Mesodermal cell (in vitro differentiated cells): ENCODE measurements around the gene CHD6.
A peak's percentile ranks its signal among the peaks of the same experiment; 100 is the strongest.

Experiments
- H3K27ac ChIP-seq: 2 replicates; pipeline ENCODE4 v1.7.0; 2013; ENCODE audit warnings: mild to moderate bottlenecking, low read depth, low read length, moderate library complexity; ENCODE audit not compliant: severe bottlenecking
- H3K36me3 ChIP-seq: 2 replicates; pipeline ENCODE4 v1.7.1; 2013; ENCODE audit warnings: mild to moderate bottlenecking, low read length, moderate library complexity; ENCODE audit not compliant: control insufficient read depth, insufficient read depth
- H3K4me1 ChIP-seq: one replicate; pipeline ENCODE4 v1.7.1; 2013; ENCODE audit warnings: mild to moderate bottlenecking, low read length; ENCODE audit not compliant: insufficient read depth, control insufficient read depth, poor library complexity, severe bottlenecking
- H3K4me3 ChIP-seq: 2 replicates; pipeline ENCODE4 v1.7.0; 2013; ENCODE audit warnings: low read length, control low read depth, mild to moderate bottlenecking; ENCODE audit not compliant: insufficient read depth, poor library complexity, severe bottlenecking; ENCODE audit errors: extremely low read depth
- H3K9me3 ChIP-seq: 2 replicates; pipeline ENCODE4 v1.7.1; 2013; ENCODE audit warnings: mild to moderate bottlenecking, low read length, moderate library complexity; ENCODE audit not compliant: control insufficient read depth
- WGBS, 2 experiments: methylation state at CpG; one replicate each; pipeline ENCODE4 v1.1.5; 2013; ENCODE audit warnings: missing lambda C conversion rate in 2 of 2; ENCODE audit not compliant: insufficient coverage in 2 of 2; 5-methylcytosine and 5-hydroxymethylcytosine counted together

CHD6 gene

DNA sequence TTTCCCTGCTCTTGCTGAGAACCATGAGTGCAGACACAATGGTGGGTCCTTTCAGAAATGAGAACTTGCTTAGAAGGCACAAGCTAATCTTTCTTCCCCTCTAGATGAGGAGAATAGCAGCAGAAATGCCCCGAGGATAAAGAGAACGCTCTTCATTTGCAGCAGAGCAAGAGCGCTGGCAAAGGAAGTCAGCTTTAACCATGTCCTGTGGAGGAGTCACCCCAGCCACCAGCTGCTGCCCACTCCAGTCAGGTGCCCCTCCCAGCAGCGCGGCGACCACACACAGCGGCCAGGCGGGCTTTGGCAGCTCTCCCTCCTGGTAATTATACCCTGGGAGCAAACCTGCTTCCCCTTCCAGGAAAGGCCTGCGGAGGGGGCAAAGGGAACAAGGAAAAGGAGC, 209.2 kb downstream of the CHD6 start:
- peaks cover 96% of the 10 kb centered on the region for H3K36me3 ChIP-seq
- H3K27ac ChIP-seq, result no peak overlapping the region
- H3K4me1 ChIP-seq, result peaks cover 14% of the 10 kb centered on the region
- no peaks in the 10 kb centered on the region for H3K9me3 ChIP-seq
- WGBS, 2 experiments, result 98% methylated on average over 9 of the region's 9 CpGs
- no peak overlapping the region for H3K4me3 ChIP-seq

DNA sequence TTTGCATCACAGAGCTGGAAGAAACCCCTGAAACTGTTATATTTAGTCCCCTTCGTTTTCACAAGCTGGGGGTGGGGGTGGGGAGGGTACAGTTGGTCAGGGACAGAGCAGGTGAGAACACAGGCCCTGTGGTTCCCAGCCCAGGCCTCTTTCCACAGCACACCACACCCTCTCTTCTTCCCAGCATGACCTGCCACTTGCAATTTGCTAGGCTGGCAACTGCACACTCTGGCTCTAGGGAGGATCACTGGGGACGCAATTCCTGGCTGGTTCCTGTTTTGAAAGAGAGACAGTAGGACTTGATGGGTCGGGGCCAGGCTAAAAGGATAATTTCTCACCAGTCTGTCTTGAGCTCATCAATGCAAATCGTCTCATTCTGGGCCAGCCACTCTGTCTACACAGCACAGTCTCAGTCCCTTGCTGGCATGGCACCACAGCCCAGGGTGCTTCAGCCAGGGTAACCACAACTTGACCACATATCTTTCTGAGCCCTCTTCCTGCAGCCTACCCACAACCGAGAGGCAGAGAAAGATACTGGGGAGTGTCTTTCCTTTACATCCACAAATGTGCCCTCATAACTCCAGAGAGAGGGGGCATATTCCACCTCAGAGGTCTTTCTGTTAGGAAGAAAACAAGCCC, 209.9 kb downstream of the CHD6 start:
- peak overlapping the region; percentile 10 for H3K27ac ChIP-seq

DNA sequence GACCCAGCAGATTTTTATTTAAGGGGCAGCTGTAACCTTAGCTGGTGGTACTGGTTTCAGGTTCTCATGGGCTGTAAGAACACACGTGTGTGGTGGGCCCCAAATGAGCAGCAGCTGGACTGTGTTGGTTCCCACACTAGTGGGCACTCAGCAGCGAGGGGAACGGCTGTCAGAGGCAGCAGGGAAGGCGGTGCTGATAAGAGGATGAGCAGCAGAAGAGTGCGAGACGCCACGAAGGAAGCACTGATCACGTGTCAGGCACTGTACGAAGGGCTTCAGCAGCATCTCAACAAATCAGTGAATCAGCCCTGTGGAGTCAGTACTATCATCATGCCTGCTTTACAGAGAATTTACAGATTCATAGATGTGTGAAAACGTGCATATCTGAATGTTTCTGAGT, 210.6 kb downstream of the CHD6 start:
- peaks cover 92% of the 10 kb centered on the region for H3K36me3 ChIP-seq
- H3K4me3 ChIP-seq, result no peak overlapping the region
- WGBS, 2 experiments, result 89 to 96% methylated on average over 9 of the region's 10 CpGs

More for the DNA sequence above, 209.9 kb downstream of the CHD6 start:
- no peak overlapping the region for H3K4me3 ChIP-seq
- H3K4me1 ChIP-seq, result peaks cover 7% of the 10 kb centered on the region
- WGBS, 2 experiments, result 93 to 100% methylated on average over 1 to 4 of the region's 5 CpGs
- no peaks in the 10 kb centered on the region for H3K9me3 ChIP-seq
- H3K36me3 ChIP-seq, result peaks cover 96% of the 10 kb centered on the region

DNA sequence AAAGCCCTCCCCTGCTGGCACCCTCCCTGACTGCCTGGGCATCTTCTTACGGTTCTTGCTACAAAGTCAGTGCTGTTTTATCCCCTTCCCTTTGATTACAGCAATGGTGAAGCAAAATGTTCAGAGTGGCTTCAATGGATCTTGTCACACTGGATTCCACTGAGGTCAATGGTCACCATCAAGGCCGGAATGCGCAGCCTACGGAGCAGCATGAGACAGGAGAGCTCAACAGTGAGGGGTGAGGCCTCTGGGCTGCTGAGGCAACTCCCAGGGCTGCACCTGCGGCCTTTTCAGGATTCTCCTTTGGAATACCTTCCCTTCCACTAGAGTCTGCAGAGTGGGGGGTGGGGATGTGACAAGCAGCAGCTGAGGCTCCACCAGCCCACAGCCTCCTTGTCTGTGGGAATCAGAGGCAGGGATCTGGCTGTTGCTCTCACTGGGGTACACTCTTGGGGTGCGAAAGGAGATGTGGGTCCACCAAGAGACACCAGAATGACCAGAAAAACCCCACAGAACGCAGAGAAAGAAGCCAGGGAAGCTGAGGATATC, 211.2 kb downstream of the CHD6 start:
- 88 to 91% methylated on average over 2 to 6 of the region's 7 CpGs for WGBS, 2 experiments
- Histone ChIP-seq H3K4me1 (no peaks in the 10 kb centered on the region), H3K9me3 (no peaks in the 10 kb centered on the region), H3K27ac (no peak overlapping the region), H3K4me3 (no peak overlapping the region), H3K36me3 (peaks cover 87% of the 10 kb centered on the region)

More for the DNA sequence above, 210.6 kb downstream of the CHD6 start:
- H3K9me3 ChIP-seq, result no peaks in the 10 kb centered on the region
- peaks cover 4% of the 10 kb centered on the region for H3K4me1 ChIP-seq
- H3K27ac ChIP-seq, result no peak overlapping the region

DNA sequence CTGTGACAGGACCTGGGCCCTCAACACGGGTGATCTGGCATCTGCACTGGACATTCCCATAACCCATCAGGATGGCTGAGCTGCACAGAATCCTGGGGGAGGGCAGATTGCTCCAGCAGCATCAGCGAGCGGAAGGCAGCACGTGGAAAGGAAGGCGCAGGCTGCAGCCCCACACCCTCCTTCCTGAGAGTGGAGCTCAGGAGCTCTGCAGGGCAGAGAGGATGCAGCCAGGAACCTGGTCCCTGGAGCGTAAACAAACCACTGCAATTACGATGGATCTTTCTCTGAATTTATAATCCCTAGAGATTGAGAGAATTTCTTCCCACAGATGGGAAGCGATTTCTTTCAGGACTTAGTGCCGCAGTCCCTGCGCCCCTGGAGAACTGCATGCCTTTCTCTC, 211.8 kb downstream of the CHD6 start:
- Histone ChIP-seq H3K36me3 (peaks cover 85% of the 10 kb centered on the region), H3K4me3 (no peak overlapping the region), H3K27ac (no peak overlapping the region), H3K4me1 (no peaks in the 10 kb centered on the region), H3K9me3 (no peaks in the 10 kb centered on the region)
- WGBS, 2 experiments, result 93 to 100% methylated on average over 5 to 7 of the region's 10 CpGs

DNA sequence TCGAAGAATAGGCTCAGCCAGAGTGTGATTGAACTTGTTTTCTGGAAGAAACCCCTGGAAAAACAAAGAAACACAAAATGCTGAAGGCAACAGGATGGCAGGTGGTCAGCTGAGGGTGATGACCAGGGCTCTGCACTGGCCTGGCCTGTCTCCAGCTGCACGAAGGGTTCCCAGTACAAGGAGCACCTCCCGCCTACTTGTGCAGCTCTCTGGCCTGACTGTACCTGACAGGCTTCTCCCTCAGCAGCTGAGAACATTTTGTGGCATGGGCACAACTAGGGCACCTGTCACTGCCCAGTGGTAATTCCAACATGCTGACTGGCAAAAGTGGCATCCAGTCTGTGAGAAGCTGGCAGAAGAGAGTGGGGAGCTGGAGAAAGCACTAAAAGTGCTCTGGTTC, 212.7 kb downstream of the CHD6 start:
- Histone ChIP-seq H3K4me3 (no peak overlapping the region), H3K36me3 (peaks cover 76% of the 10 kb centered on the region), H3K27ac (no peak overlapping the region), H3K4me1 (no peaks in the 10 kb centered on the region), H3K9me3 (no peaks in the 10 kb centered on the region)
- WGBS, 2 experiments, result 92 to 100% methylated on average over 2 to 3 of the region's 3 CpGs

DNA sequence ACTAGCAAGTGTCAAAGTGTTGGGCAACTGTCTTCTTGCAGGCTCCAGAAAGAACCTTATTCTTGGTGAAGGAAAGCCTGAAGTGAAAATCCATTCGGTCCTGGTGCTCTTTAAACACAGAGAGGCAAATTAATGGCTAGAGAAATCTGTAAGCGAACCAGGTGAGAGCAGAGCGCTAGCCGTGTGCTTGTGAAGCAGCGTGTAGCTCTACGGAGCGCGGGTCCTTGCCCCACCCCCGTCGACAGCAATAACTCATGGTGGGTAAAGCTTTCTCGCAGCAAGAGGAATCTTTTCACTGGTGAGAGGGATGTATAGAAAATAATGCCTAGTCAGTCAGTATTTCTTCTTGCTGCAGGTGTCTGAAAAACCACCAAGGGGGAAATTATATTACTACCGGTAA, 214.6 kb downstream of the CHD6 start:
- H3K9me3 ChIP-seq, result no peaks in the 10 kb centered on the region
- H3K36me3 ChIP-seq, result peaks cover 59% of the 10 kb centered on the region
- H3K27ac ChIP-seq, result no peak overlapping the region
- H3K4me1 ChIP-seq, result no peaks in the 10 kb centered on the region
- no peak overlapping the region for H3K4me3 ChIP-seq
- 95 to 97% methylated on average over 11 of the region's 12 CpGs for WGBS, 2 experiments

DNA sequence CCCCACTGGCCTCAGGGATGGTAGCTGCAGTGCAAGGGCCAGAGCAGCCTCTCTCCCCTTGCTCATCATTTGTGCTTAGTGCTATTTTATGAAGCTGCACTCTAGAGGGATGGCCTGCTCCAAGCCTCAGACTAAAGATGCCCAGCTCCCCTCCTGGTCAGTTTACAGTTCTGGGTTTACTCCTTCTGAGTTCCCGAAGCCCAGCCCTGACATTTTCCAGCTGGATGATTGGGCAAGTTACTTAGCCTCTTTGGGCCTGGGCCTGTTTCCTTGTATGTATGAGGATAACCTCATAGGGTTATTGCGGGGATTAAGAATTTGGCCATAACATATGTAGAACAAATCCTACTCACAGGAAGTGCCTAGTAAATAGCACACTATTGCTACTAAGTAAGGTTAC, 219.8 kb downstream of the CHD6 start:
- Histone ChIP-seq H3K4me3 (no peak overlapping the region), H3K36me3 (peaks cover 9% of the 10 kb centered on the region), H3K9me3 (no peaks in the 10 kb centered on the region), H3K4me1 (peaks cover 5% of the 10 kb centered on the region), H3K27ac (no peak overlapping the region)
- WGBS, 2 experiments, result 100% methylated on average over 1 of the region's 2 CpGs; no CpG with 5 or more reads in 1 of the 2 experiments

DNA sequence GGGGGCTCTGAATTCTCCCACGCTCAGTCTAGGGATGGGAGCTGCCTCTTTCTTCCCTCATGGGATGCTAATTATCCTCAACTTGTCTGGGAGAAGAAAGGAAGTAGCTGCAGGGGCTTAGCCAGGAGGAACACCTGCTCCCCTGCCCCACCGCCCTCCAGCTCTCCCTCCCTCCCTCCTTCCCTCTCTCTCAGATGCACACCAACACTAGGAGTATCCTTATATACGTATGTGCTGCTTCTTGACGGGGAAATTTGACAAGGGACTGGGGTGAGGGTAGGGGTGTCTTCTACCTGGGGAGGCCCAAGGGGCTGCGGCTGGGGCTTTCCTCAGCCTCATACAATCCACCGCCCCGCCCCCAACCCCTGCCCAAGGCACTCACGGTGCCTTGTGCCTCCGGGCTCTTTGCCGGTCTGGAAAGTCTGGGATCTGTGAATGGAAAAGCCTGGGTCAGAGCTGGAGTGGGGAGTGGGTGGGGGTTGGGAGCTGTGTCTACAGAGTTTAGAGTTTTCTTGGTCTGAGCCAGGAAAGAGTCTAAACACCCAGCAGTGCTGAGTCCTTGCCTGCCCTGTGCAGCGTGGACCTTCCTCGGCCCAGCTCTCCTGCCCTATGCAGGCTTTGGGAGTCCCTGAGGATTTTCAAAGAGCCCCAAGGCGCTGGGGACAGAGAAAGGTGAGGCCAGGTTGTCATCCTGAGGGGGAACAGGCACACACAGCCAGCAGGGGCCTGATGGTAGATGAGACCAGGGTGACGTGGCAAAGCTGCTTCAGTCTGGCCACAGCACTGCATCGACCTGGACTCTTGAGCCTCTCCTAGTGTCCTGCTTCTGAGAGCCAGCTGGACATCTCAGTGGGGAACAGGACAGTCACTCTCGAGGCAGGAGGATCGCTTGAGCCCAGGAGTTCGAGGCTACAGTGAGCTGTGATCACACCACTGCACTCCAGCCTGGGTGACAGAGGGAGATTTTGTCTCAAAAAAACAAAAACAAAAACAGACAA, 222.2 kb downstream of the CHD6 start:
- Histone ChIP-seq H3K9me3 (no peaks in the 10 kb centered on the region), H3K4me1 (peaks cover 10% of the 10 kb centered on the region), H3K27ac (peak overlapping the region; percentile 45), H3K36me3 (no peaks in the 10 kb centered on the region), H3K4me3 (no peak overlapping the region)
- 54 to 59% methylated on average over 5 to 10 of the region's 18 CpGs for WGBS, 2 experiments

DNA sequence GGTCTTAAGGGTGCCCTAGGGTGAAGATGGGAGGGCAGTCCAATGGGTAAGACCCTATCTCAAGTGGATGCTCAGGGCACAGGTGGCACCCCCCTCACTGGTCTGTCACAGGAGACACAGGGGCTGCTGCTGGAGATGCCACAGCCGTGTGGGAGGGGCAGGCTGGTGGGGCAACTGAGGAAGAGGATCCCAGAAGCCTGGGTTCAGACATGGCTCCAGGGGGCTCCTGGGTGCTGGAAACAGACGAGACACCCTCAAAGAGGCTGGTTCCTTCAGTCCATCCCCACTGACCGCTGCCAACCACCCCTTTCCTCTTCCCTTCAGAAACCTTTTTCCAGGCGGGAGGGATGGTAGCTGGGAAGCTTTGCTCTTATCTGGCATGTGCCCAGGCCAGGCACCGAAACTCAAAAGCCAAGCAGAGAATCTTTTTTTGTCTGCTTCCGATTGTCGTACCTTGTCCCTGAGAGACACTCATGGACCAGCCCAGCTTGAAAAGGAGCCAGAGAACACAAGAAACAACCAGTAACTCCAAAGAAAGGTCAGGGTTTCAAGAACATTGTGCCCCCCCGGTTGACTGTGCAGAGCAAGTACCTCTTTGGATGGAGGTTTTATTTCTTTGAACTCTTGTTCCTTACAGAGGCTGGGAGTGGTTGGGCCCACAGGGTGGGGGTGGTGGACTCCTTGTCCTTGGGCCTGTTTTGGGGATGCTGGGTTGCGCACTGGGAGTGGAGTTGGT, 223.1 kb downstream of the CHD6 start:
- 96 to 98% methylated on average over 5 to 6 of the region's 9 CpGs for WGBS, 2 experiments
- no peak overlapping the region for H3K4me3 ChIP-seq
- peaks cover 10% of the 10 kb centered on the region for H3K4me1 ChIP-seq
- H3K9me3 ChIP-seq, result no peaks in the 10 kb centered on the region
- H3K27ac ChIP-seq, result no peak overlapping the region
- no peaks in the 10 kb centered on the region for H3K36me3 ChIP-seq
